Hepatocyte (in vitro differentiated cells): ENCODE results near the gene TSPAN4. TPM values are rescaled to one million over a fixed set of nuclear protein-coding genes. Genes with fewer than 3 reads are reported as not detected.

Experiments
- DNase-seq: peaks from one replicate; pipeline ENCODE4 v3.0.0-alpha.2; 2016; ENCODE audit warnings: low spot score
- H2AFZ ChIP-seq: fragments of 200-600 bp; sonication (generic); 2 replicates; pipeline ENCODE4 v1.6.0; 2016; ENCODE audit warnings: antibody characterized with exemption, mild to moderate bottlenecking
- H3K27ac ChIP-seq: fragments of 200-600 bp; sonication (generic); 2 replicates; pipeline ENCODE4 v1.5.1; 2016; ENCODE audit warnings: mild to moderate bottlenecking
- H3K27me3 ChIP-seq: fragments of 200-600 bp; sonication (generic); 2 replicates; pipeline ENCODE4 v1.6.1; 2016
- H3K36me3 ChIP-seq: fragments of 200-600 bp; sonication (generic); replicated peaks from 2 replicates; pipeline ENCODE4 v1.5.1; 2016; ENCODE audit warnings: low read depth; ENCODE audit not compliant: insufficient read depth
- H3K4me1 ChIP-seq: fragments of 200-600 bp; sonication (generic); 2 replicates; pipeline ENCODE4 v1.5.1; 2016; ENCODE audit warnings: mild to moderate bottlenecking, moderate library complexity; ENCODE audit not compliant: insufficient read depth
- H3K4me2 ChIP-seq: fragments of 200-600 bp; sonication (generic); 2 replicates; pipeline ENCODE4 v1.6.0; 2016
- H3K4me3 ChIP-seq: fragments of 200-600 bp; sonication (generic); 2 replicates; pipeline ENCODE4 v1.5.1; 2016; ENCODE audit warnings: mild to moderate bottlenecking
- H3K79me2 ChIP-seq: fragments of 200-600 bp; sonication (generic); 2 replicates; pipeline ENCODE4 v1.6.0; 2017; ENCODE audit warnings: mild to moderate bottlenecking
- H3K9me2 ChIP-seq: fragments of 200-600 bp; sonication (generic); replicated peaks from 2 replicates; pipeline ENCODE4 v1.6.0; 2017; ENCODE audit warnings: mild to moderate bottlenecking; ENCODE audit not compliant: insufficient read depth
- H3K9me3 ChIP-seq: fragments of 200-600 bp; sonication (generic); 2 replicates; pipeline ENCODE4 v1.5.1; 2016; ENCODE audit warnings: low read depth, mild to moderate bottlenecking
- H4K20me1 ChIP-seq: fragments of 200-600 bp; sonication (generic); 2 replicates; pipeline ENCODE4 v1.6.0; 2016; ENCODE audit warnings: mild to moderate bottlenecking; ENCODE audit not compliant: insufficient read depth, poor library complexity, severe bottlenecking
- EZH2 ChIP-seq: fragments of 200-600 bp; sonication (generic); IDR thresholded peaks from 2 replicates; pipeline ENCODE4 v1.6.1; 2016; ENCODE audit warnings: antibody characterized with exemption, mild to moderate bottlenecking, borderline replicate concordance
- EZH2phosphoT487 ChIP-seq: fragments of 200-600 bp; sonication (generic); IDR thresholded peaks from one replicate; pipeline ENCODE4 v1.6.1; 2018; ENCODE audit warnings: antibody characterized with exemption, mild to moderate bottlenecking, low read depth, moderate library complexity; ENCODE audit not compliant: unreplicated experiment, severe bottlenecking
- WGBS: methylation state at CpG from one replicate; pipeline ENCODE4 v1.1.6; 2016; ENCODE audit warnings: low lambda C conversion rate; ENCODE audit errors: missing lambda C conversion rate; 5-methylcytosine and 5-hydroxymethylcytosine counted together
- polyA plus RNA-seq: library from polyadenylated mRNA; unstranded; fragments of >200 nt; fragmentation: Nextera tagmentation; extraction: Ambion mirVana; gene quantifications from 2 replicates; pipeline ENCODE4 v1.2.1, GENCODE V29; 2016
- total RNA-seq: library from RNA; depleted of rRNA; stranded (reverse); fragments of >200 nt; gene quantifications from 2 replicates; pipeline ENCODE4 v1.2.3, GENCODE V29; 2014
- TF ChIP-seq, protein P1 (sequence below): fragments of 200-600 bp; sonication (generic); IDR thresholded peaks from 2 replicates; pipeline ENCODE4 v1.5.1; 2016; ENCODE audit warnings: antibody characterized with exemption, mild to moderate bottlenecking; ENCODE audit not compliant: poor library complexity

TSPAN4 gene
- total and polyA plus RNA-seq, 2 experiments from 2014 or later = 82.8 to 148 TPM

DNA sequence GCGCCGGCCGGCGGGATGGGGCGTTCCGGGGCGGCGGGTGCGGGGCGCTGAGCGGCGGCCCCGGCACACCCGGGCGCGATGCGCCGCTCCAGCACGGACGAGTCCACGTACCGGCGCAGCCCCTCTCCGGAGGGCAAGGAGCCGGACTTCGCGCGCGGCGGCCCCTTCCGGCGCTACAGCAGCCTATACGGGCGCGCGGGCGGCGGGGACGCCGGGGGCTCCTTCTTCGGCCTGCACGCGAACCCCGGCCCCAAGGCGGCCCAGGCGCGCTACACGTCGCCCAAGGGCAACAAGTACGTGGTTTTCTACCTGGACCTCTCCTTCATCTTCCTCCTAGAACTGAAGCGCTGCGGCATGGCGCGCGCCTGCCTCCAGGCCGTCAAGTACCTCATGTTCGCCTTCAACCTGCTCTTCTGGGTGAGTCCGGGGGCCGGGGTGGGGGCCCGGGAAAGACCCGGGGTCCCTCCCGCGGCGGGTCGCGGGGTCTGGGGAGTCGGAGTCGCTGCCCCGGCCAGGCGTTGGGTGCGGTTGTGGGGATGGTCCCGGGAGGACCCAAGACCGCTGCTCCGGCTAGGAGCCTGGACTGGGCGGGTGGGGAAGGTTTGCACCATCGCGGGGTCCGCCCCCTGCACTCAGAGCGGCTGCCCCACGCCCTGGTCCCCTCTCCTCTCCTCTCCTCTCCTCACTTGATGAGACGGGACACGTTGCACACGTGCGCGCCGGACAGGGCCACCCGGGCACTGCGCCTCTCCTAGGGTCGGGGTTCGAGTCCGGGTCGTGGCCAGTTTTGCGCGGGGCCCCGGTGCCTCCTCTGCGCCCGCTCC is 7.5 kb downstream of the TSPAN4 start:
- Histone ChIP-seq H3K4me3 (peak overlapping the region; percentile 33), H3K36me3 (no peaks in the 10 kb centered on the region), H2AFZ (no peak overlapping the region), H3K79me2 (no peaks in the 10 kb centered on the region), H3K9me3 (no peaks in the 10 kb centered on the region), H3K4me2 (peak overlapping the region; percentile 96), H3K27ac (no peak overlapping the region), H3K27me3 (peaks cover 4% of the 10 kb centered on the region), H3K4me1 (peaks cover 38% of the 10 kb centered on the region), H4K20me1 (peaks cover 18% of the 10 kb centered on the region), H3K9me2 (no peaks in the 10 kb centered on the region)
- 4% methylated on average over 30 of the region's 97 CpGs for WGBS
- peak; percentile 47 for DNase-seq
- no peak for TF ChIP-seq EZH2phosphoT487
- no peak for TF ChIP-seq EZH2
- TF ChIP-seq, protein P1, sequence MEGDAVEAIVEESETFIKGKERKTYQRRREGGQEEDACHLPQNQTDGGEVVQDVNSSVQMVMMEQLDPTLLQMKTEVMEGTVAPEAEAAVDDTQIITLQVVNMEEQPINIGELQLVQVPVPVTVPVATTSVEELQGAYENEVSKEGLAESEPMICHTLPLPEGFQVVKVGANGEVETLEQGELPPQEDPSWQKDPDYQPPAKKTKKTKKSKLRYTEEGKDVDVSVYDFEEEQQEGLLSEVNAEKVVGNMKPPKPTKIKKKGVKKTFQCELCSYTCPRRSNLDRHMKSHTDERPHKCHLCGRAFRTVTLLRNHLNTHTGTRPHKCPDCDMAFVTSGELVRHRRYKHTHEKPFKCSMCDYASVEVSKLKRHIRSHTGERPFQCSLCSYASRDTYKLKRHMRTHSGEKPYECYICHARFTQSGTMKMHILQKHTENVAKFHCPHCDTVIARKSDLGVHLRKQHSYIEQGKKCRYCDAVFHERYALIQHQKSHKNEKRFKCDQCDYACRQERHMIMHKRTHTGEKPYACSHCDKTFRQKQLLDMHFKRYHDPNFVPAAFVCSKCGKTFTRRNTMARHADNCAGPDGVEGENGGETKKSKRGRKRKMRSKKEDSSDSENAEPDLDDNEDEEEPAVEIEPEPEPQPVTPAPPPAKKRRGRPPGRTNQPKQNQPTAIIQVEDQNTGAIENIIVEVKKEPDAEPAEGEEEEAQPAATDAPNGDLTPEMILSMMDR = no peak

DNA sequence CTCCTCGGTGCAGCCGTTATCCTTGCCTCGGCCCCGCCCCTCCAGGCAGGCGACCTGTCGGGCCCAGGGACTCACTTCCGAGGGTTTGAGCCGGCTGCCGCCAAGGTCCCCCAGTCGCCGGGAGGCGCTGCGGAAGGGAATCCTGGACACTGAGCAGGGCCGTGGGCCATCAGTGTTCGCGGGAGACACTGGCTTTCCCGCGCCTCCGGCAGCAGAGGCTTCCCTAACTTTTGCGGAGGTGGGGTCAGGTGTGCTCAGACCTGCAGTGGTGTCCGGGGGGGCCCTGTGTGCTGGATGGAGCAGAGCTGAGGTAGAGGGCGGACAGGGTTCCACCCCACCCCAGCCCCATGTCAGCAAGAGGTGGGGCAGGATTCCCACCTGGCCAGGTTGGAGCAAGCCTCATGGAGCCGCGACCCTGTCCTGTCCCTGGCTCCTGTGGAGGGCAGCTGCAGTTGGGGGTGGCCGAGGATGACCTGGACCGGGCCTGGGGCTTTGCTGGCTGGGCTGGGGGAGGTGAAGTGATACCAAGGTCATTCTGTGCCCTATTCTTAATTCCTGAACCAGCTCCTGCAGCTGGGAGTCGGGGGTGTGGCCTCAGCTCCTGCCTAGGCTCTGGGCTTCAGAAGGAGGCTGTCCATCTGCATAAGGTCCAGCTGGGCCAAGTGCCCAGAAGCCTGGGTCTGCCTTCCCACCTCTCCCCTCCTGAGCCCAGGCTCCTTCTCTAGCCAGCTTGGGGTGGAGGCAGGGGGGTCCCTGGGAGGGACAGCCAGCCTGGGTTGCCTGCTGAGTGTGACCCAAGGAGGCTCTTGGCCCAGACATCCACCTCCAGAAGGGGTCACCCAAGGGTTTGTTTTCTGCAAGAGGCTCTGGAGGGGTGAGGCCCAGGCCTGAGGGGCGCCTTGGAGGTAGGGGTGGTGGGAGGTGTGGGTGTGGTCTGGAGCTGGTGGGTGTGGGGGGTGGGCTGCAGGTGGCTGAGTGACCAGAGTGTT is 8.4 kb downstream of the TSPAN4 start:
- no peak overlapping the region for H3K27ac ChIP-seq
- H3K27me3 ChIP-seq = peaks cover 4% of the 10 kb centered on the region
- no peak for TF ChIP-seq EZH2phosphoT487
- TF ChIP-seq, protein P1 = peak; percentile 14
- no peak for DNase-seq
- no peaks in the 10 kb centered on the region for H3K36me3 ChIP-seq
- H3K9me2 ChIP-seq = no peaks in the 10 kb centered on the region
- peaks cover 29% of the 10 kb centered on the region for H3K4me1 ChIP-seq
- 23% methylated on average over 25 of the region's 28 CpGs for WGBS
- H3K9me3 ChIP-seq = no peaks in the 10 kb centered on the region
- no peak overlapping the region for H2AFZ ChIP-seq
- H3K4me2 ChIP-seq = peak overlapping the region; percentile 96
- peaks cover 18% of the 10 kb centered on the region for H4K20me1 ChIP-seq
- H3K4me3 ChIP-seq = no peak overlapping the region
- H3K79me2 ChIP-seq = no peaks in the 10 kb centered on the region

DNA sequence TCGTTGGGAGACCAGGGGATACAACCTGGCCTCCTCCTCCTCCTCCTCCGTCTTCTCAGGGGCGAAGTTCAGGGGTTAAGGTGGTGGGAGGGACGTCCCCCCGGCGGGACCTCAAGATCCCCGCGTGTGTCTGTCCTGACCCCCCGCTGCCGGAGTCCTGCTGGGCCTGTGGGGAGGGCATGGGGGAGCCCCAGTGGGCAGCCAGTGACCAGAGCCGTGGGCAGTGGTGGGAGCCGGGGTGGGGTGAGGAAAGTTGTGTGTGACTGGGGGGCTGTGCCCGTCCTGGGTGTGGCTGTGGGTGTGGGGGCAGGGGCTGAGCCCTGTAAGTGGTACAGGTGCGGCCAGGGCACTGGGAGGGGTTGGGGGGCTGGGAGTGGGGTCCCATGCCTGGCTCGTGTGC is 10.1 kb downstream of the TSPAN4 start:
- no peak overlapping the region for H2AFZ ChIP-seq
- no peaks in the 10 kb centered on the region for H3K9me3 ChIP-seq
- no peaks in the 10 kb centered on the region for H3K9me2 ChIP-seq
- peaks cover 23% of the 10 kb centered on the region for H3K4me1 ChIP-seq
- H3K79me2 ChIP-seq = no peaks in the 10 kb centered on the region
- H3K4me2 ChIP-seq = no peak overlapping the region
- H3K4me3 ChIP-seq = no peak overlapping the region
- H4K20me1 ChIP-seq = peaks cover 18% of the 10 kb centered on the region
- no peak for DNase-seq
- H3K36me3 ChIP-seq = no peaks in the 10 kb centered on the region
- peaks cover 4% of the 10 kb centered on the region for H3K27me3 ChIP-seq
- TF ChIP-seq, protein P1 = no peak
- no peak for TF ChIP-seq EZH2phosphoT487
- no peak for TF ChIP-seq EZH2
- WGBS = 82% methylated on average over 9 of the region's 15 CpGs
- H3K27ac ChIP-seq = no peak overlapping the region
